HG02970 (cell line): ENCODE results near the gene KIRREL3.

ENCODE experiments used
- ATAC-seq: cut with Tn5 transposase; IDR thresholded peaks from one replicate; pipeline ENCODE4 v1.9.1; 2021; ENCODE audit warnings: mild to moderate bottlenecking, moderate library complexity, moderate number of reproducible peaks; ENCODE audit not compliant: unreplicated experiment, low FRiP score

The KIRREL3 gene

GRCh38 chr11:126482586-126483108, 517.9 kb downstream of the KIRREL3 start:
- no peak for ATAC-seq

- ATAC-seq = no peak
Measured at GRCh38 chr11:126481303-126481680, 519.3 kb downstream of the KIRREL3 start.

GRCh38 chr11:126480410-126481302, 519.9 kb downstream of the KIRREL3 start:
- ATAC-seq = peak; percentile 73

GRCh38 chr11:126480015-126480409, 520.6 kb downstream of the KIRREL3 start:
- ATAC-seq = no peak

- ATAC-seq = no peak
Measured at GRCh38 chr11:126479178-126479930, 521.2 kb downstream of the KIRREL3 start.

GRCh38 chr11:126478466-126478865, 522.1 kb downstream of the KIRREL3 start:
- ATAC-seq = no peak

- no peak for ATAC-seq
Measured at GRCh38 chr11:126477535-126478305, 522.9 kb downstream of the KIRREL3 start.

- ATAC-seq = no peak
Measured at GRCh38 chr11:126476977-126477376, 523.6 kb downstream of the KIRREL3 start.

GRCh38 chr11:126476266-126476924, 524.2 kb downstream of the KIRREL3 start:
- no peak for ATAC-seq

- ATAC-seq = no peak
Measured at GRCh38 chr11:126475014-126475991, 525.3 kb downstream of the KIRREL3 start.

- no peak for ATAC-seq
Measured at GRCh38 chr11:126474220-126474619, 526.4 kb downstream of the KIRREL3 start.

- ATAC-seq = no peak
Measured at GRCh38 chr11:126473269-126473668, 527.3 kb downstream of the KIRREL3 start.

GRCh38 chr11:126469311-126469710, 531.3 kb downstream of the KIRREL3 start:
- no peak for ATAC-seq

- ATAC-seq = no peak
Measured at GRCh38 chr11:126468102-126468521, 532.5 kb downstream of the KIRREL3 start.

GRCh38 chr11:126467471-126467870, 533.1 kb downstream of the KIRREL3 start:
- ATAC-seq = no peak

GRCh38 chr11:126467046-126467370, 533.6 kb downstream of the KIRREL3 start:
- no peak for ATAC-seq

GRCh38 chr11:126466236-126467045, 534.1 kb downstream of the KIRREL3 start:
- ATAC-seq = no peak

GRCh38 chr11:126465573-126466188, 534.9 kb downstream of the KIRREL3 start:
- ATAC-seq = peak; percentile 64
